HEK293 (cell line): Measurements from ENCODE around the gene LRCH2.

ENCODE experiments used
- CTCF ChIA-PET: fragments of 350-600 bp; formaldehyde crosslinking; extraction: SDS; loops from one replicate; lab custom pipeline; 2021; ENCODE audit warnings: antibody characterized with exemption; lab: Yijun Ruan, JAX
- POLR2A ChIA-PET: fragments of 300-600 bp; formaldehyde crosslinking; extraction: SDS; loops from one replicate; lab custom pipeline; 2020; ENCODE audit warnings: antibody characterized with exemption, inconsistent platforms; lab: Yijun Ruan, JAX
- H3K27ac ChIP-seq: fragments of 200-500 bp; sonication (Bioruptor generic); 2 replicates; pipeline ENCODE4 v1.5.1; 2014; ENCODE audit warnings: low read depth, low read length, control low read depth, inconsistent platforms; ENCODE audit errors: extremely low read depth
- H3K36me3 ChIP-seq, 2 experiments: fragments of 200-500 bp in 1 of 2; sonication (Bioruptor generic) in 1 of 2; 1 replicate in 1 of 2; 2 replicates in 1 of 2; pipeline ENCODE4 v1.5.1; 2014 to 2017; ENCODE audit warnings: inconsistent platforms in 2 of 2, low read length in 2 of 2; ENCODE audit not compliant: control insufficient read depth in 2 of 2, insufficient read depth in 1 of 2
- H3K4me1 ChIP-seq: fragments of 200-500 bp; sonication (Bioruptor generic); 2 replicates; pipeline ENCODE4 v1.5.1; 2014; ENCODE audit warnings: mild to moderate bottlenecking, low read length, inconsistent platforms; ENCODE audit not compliant: control insufficient read depth, insufficient read depth
- H3K4me3 ChIP-seq: 2 replicates; pipeline ENCODE4 v1.5.1; 2011; ENCODE audit warnings: low read depth, mild to moderate bottlenecking, control low read depth, low read length, moderate library complexity
- H3K9me3 ChIP-seq: fragments of 200-500 bp; sonication (Bioruptor generic); 2 replicates; pipeline ENCODE4 v1.5.1; 2014; ENCODE audit warnings: low read depth, low read length, inconsistent platforms; ENCODE audit not compliant: control insufficient read depth, insufficient read depth
- BCL11B ChIP-seq: fragments of 450-650 bp; formaldehyde crosslinking; IDR thresholded peaks from 2 replicates; pipeline ENCODE4 v1.5.1; 2016; ENCODE audit warnings: low read depth, missing biosample characterization, missing genetic modification characterization
- HOXD13 ChIP-seq: sonication (generic); formaldehyde crosslinking; IDR thresholded peaks from 2 replicates; pipeline ENCODE4 v1.8.0; 2022; ENCODE audit warnings: missing genetic modification reagents, borderline replicate concordance
- KLF16 ChIP-seq: fragments of 450-650 bp; formaldehyde crosslinking; IDR thresholded peaks from 2 replicates; pipeline ENCODE4 v1.5.1; 2017; ENCODE audit warnings: missing biosample characterization, missing genetic modification characterization
- SP3 ChIP-seq: fragments of 450-650 bp; formaldehyde crosslinking; IDR thresholded peaks from 2 replicates; pipeline ENCODE4 v1.5.1; 2016; ENCODE audit warnings: missing biosample characterization, missing genetic modification characterization
- SP7 ChIP-seq: fragments of 450-650 bp; formaldehyde crosslinking; IDR thresholded peaks from 2 replicates; pipeline ENCODE4 v1.5.1; 2016; ENCODE audit warnings: missing biosample characterization, missing genetic modification characterization
- ZBTB10 ChIP-seq: fragments of 450-650 bp; formaldehyde crosslinking; IDR thresholded peaks from 2 replicates; pipeline ENCODE4 v1.5.1; 2016; ENCODE audit warnings: missing biosample characterization, missing genetic modification characterization
- ZBTB48 ChIP-seq: fragments of 450-650 bp; formaldehyde crosslinking; IDR thresholded peaks from 2 replicates; pipeline ENCODE4 v1.5.1; 2016; ENCODE audit warnings: missing biosample characterization, missing genetic modification characterization
- ZFP41 ChIP-seq: fragments of 450-650 bp; formaldehyde crosslinking; IDR thresholded peaks from 2 replicates; pipeline ENCODE4 v1.5.1; 2016; ENCODE audit warnings: missing biosample characterization, missing genetic modification characterization, borderline replicate concordance
- ZNF140 ChIP-seq: fragments of 450-650 bp; formaldehyde crosslinking; IDR thresholded peaks from 2 replicates; pipeline ENCODE4 v1.5.1; 2016; ENCODE audit warnings: missing biosample characterization, missing genetic modification characterization
- ZNF155 ChIP-seq: fragments of 450-650 bp; formaldehyde crosslinking; IDR thresholded peaks from 2 replicates; pipeline ENCODE4 v1.5.1; 2016; ENCODE audit warnings: missing biosample characterization, missing genetic modification characterization
- ZNF24 ChIP-seq: fragments of 450-650 bp; formaldehyde crosslinking; IDR thresholded peaks from 2 replicates; pipeline ENCODE4 v1.5.1; 2016; ENCODE audit warnings: missing biosample characterization, missing genetic modification characterization
- ZNF324 ChIP-seq: fragments of 450-650 bp; formaldehyde crosslinking; IDR thresholded peaks from 2 replicates; pipeline ENCODE4 v1.5.1; 2016; ENCODE audit warnings: missing biosample characterization, missing genetic modification characterization
- ZNF398 ChIP-seq: fragments of 450-650 bp; formaldehyde crosslinking; IDR thresholded peaks from 2 replicates; pipeline ENCODE4 v1.5.1; 2017; ENCODE audit warnings: missing biosample characterization, missing genetic modification characterization
- ZNF585B ChIP-seq: fragments of 450-650 bp; formaldehyde crosslinking; IDR thresholded peaks from 2 replicates; pipeline ENCODE4 v1.5.1; 2016; ENCODE audit warnings: missing biosample characterization, missing genetic modification characterization
- ZNF623 ChIP-seq: fragments of 450-650 bp; formaldehyde crosslinking; IDR thresholded peaks from 2 replicates; pipeline ENCODE4 v1.5.1; 2016; ENCODE audit warnings: missing biosample characterization, missing genetic modification characterization
- ZNF629 ChIP-seq: fragments of 450-650 bp; formaldehyde crosslinking; IDR thresholded peaks from 2 replicates; pipeline ENCODE4 v1.5.1; 2017; ENCODE audit warnings: missing biosample characterization, missing genetic modification characterization
- ZNF654 ChIP-seq: fragments of 450-650 bp; formaldehyde crosslinking; IDR thresholded peaks from 2 replicates; pipeline ENCODE4 v1.5.1; 2016; ENCODE audit warnings: low read depth, missing biosample characterization, missing genetic modification characterization
- ZNF658 ChIP-seq: fragments of 450-650 bp; formaldehyde crosslinking; IDR thresholded peaks from 2 replicates; pipeline ENCODE4; 2016; ENCODE audit warnings: missing biosample characterization, missing genetic modification characterization
- ZSCAN30 ChIP-seq: fragments of 450-650 bp; IDR thresholded peaks from 2 replicates; pipeline ENCODE4 v1.5.1; 2018; ENCODE audit warnings: missing biosample characterization, mild to moderate bottlenecking, missing genetic modification characterization, moderate library complexity
- TF ChIP-seq, protein P1 (sequence below): fragments of 450-650 bp; formaldehyde crosslinking; IDR thresholded peaks from 2 replicates; pipeline ENCODE4 v1.5.1; 2016; ENCODE audit warnings: missing biosample characterization, missing genetic modification characterization, borderline replicate concordance

LRCH2 gene

DNA sequence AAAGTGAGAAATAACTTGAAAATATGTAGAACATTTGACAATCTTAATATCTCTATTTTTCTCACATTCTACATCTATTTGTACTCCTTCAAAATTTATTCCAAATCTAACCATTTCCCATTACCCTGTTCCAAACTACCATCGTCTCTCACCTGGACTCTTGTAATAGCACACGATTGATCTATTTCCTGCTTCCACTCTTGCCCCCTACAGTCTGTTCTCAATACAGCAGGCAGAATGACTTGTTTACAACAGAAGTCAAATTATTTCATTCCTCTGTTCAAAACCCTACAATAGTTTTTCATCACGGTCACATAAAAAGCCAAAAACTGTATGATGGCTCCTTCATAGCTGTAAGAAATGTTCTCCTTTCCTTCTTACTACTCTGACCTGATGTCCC is 34.5 kb upstream of the LRCH2 start:
- CTCF ChIA-PET = interaction anchor here (0.9 to 2.4 kb wide), 6 partner anchors 8 to 290 kb away, joined by 3 to 12 read pairs (median 6); no protein-coding TSS in a partner anchor

GRCh38 chrX:115266300-115266699 is 32.4 kb upstream of the LRCH2 start:
- Histone ChIP-seq H3K9me3 (no peaks in the 10 kb centered on the region), H3K4me1 (no peaks in the 10 kb centered on the region), H3K36me3 (no peaks in the 10 kb centered on the region), H3K27ac (no peak overlapping the region), H3K4me3 (no peak overlapping the region)
- ChIA-PET POLR2A (no interaction called here), CTCF (no interaction called here)
- no peak for TF ChIP-seq ZNF623 (tag by site-specific recombination)
- TF ChIP-seq SP7 = no peak
- no peak for TF ChIP-seq KLF16
- TF ChIP-seq ZNF24 = no peak
- TF ChIP-seq ZNF585B (tag by site-specific recombination) = no peak
- TF ChIP-seq ZNF658 = no peak
- TF ChIP-seq ZBTB10 (tag by site-specific recombination) = no peak
- TF ChIP-seq, protein P1, sequence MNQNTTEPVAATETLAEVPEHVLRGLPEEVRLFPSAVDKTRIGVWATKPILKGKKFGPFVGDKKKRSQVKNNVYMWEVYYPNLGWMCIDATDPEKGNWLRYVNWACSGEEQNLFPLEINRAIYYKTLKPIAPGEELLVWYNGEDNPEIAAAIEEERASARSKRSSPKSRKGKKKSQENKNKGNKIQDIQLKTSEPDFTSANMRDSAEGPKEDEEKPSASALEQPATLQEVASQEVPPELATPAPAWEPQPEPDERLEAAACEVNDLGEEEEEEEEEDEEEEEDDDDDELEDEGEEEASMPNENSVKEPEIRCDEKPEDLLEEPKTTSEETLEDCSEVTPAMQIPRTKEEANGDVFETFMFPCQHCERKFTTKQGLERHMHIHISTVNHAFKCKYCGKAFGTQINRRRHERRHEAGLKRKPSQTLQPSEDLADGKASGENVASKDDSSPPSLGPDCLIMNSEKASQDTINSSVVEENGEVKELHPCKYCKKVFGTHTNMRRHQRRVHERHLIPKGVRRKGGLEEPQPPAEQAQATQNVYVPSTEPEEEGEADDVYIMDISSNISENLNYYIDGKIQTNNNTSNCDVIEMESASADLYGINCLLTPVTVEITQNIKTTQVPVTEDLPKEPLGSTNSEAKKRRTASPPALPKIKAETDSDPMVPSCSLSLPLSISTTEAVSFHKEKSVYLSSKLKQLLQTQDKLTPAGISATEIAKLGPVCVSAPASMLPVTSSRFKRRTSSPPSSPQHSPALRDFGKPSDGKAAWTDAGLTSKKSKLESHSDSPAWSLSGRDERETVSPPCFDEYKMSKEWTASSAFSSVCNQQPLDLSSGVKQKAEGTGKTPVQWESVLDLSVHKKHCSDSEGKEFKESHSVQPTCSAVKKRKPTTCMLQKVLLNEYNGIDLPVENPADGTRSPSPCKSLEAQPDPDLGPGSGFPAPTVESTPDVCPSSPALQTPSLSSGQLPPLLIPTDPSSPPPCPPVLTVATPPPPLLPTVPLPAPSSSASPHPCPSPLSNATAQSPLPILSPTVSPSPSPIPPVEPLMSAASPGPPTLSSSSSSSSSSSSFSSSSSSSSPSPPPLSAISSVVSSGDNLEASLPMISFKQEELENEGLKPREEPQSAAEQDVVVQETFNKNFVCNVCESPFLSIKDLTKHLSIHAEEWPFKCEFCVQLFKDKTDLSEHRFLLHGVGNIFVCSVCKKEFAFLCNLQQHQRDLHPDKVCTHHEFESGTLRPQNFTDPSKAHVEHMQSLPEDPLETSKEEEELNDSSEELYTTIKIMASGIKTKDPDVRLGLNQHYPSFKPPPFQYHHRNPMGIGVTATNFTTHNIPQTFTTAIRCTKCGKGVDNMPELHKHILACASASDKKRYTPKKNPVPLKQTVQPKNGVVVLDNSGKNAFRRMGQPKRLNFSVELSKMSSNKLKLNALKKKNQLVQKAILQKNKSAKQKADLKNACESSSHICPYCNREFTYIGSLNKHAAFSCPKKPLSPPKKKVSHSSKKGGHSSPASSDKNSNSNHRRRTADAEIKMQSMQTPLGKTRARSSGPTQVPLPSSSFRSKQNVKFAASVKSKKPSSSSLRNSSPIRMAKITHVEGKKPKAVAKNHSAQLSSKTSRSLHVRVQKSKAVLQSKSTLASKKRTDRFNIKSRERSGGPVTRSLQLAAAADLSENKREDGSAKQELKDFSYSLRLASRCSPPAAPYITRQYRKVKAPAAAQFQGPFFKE (tag by site-specific recombination) = no peak
- TF ChIP-seq ZNF629 = no peak
- no peak for TF ChIP-seq ZNF398 (tag by site-specific recombination)
- TF ChIP-seq ZFP41 (tag by site-specific recombination) = no peak
- no peak for TF ChIP-seq SP3
- TF ChIP-seq ZNF155 (tag by site-specific recombination) = no peak
- TF ChIP-seq ZSCAN30 (tag by site-specific recombination) = no peak
- TF ChIP-seq ZNF140 = no peak
- TF ChIP-seq BCL11B (tag by site-specific recombination) = no peak
- no peak for TF ChIP-seq ZNF324 (tag by site-specific recombination)
- no peak for TF ChIP-seq ZBTB48 (tag by site-specific recombination)

More for the DNA sequence above, 34.5 kb upstream of the LRCH2 start:
- Histone ChIP-seq H3K27ac (no peak overlapping the region), H3K4me1 (no peaks in the 10 kb centered on the region), H3K36me3 (no peaks in the 10 kb centered on the region), H3K9me3 (no peaks in the 10 kb centered on the region), H3K4me3 (no peak overlapping the region)
- POLR2A ChIA-PET = no interaction called here
- TF ChIP-seq ZNF654 (peak; percentile 32; the same call in 1 of the 2 replicates), HOXD13 (CRISPR knock-in tag) (no peak)
